Urinary bladder (tissue), 4 donors: ENCODE data around the gene ZFHX3. TPM values are rescaled to one million over a fixed set of nuclear protein-coding genes. Genes with fewer than 3 reads are reported as not detected.

Experiments used
- DNase-seq: peaks from one replicate; pipeline ENCODE4 v3.0.0-alpha.2; 2015; ENCODE audit errors: extremely low spot score
- H3K27ac ChIP-seq: one replicate; pipeline ENCODE4 v1.5.1; 2013; ENCODE audit warnings: low read depth, mild to moderate bottlenecking, moderate library complexity
- H3K36me3 ChIP-seq: one replicate; pipeline ENCODE4 v1.6.1; 2013; ENCODE audit warnings: mild to moderate bottlenecking, moderate library complexity; ENCODE audit not compliant: insufficient read depth
- H3K4me1 ChIP-seq: one replicate; pipeline ENCODE4 v1.6.1; 2013; ENCODE audit warnings: mild to moderate bottlenecking, moderate library complexity; ENCODE audit not compliant: insufficient read depth
- H3K4me3 ChIP-seq: one replicate; pipeline ENCODE4 v1.5.1; 2013; ENCODE audit warnings: low read depth, low read length
- WGBS: extraction: QIAGEN DNeasy Blood & Tissue Kit; methylation state at CpG from one replicate; pipeline ENCODE4 v1.1.7; 2013; 5-methylcytosine and 5-hydroxymethylcytosine counted together
- polyA plus RNA-seq: library from polyadenylated mRNA; stranded (reverse); fragments of 200-250 nt; gene quantifications from one replicate; pipeline ENCODE4 v1.2.3, GENCODE V29; 2013
- total RNA-seq: library from RNA; depleted of rRNA; stranded (reverse); fragments of >200 nt; gene quantifications from one replicate; pipeline ENCODE4 v1.2.3, GENCODE V29; 2014
- donor health status: healthy with polysubstance abuse.
- donor health status: healthy.

The ZFHX3 gene
- total and polyA plus RNA-seq, 2 donors, result 11.8 to 19.4 TPM

GRCh38 chr16:72878301-72879269 is 169.3 kb downstream of the ZFHX3 start:
- Histone ChIP-seq H3K4me1 (no peaks in the 10 kb centered on the region), H3K27ac (no peak overlapping the region), H3K4me3 (no peak overlapping the region), H3K36me3 (no peaks in the 10 kb centered on the region)
- WGBS, result 78% methylated on average over 19 of the region's 19 CpGs
- no peak for DNase-seq

GRCh38 chr16:72877374-72878028 is 170.4 kb downstream of the ZFHX3 start:
- peak; percentile 31 for DNase-seq
- 55% methylated on average over 12 of the region's 12 CpGs for WGBS
- no peak overlapping the region for H3K27ac ChIP-seq

GRCh38 chr16:72876981-72877373 is 171.0 kb downstream of the ZFHX3 start:
- Histone ChIP-seq H3K4me1 (no peaks in the 10 kb centered on the region), H3K27ac (peak overlapping the region; percentile 35), H3K4me3 (no peak overlapping the region), H3K36me3 (no peaks in the 10 kb centered on the region)
- no peak for DNase-seq
- WGBS, result 91% methylated on average over 9 of the region's 9 CpGs

More at GRCh38 chr16:72877374-72878028, 170.4 kb downstream of the ZFHX3 start:
- no peak overlapping the region for H3K4me3 ChIP-seq
- H3K4me1 ChIP-seq, result no peaks in the 10 kb centered on the region
- H3K36me3 ChIP-seq, result no peaks in the 10 kb centered on the region

GRCh38 chr16:72876221-72876620 is 171.7 kb downstream of the ZFHX3 start:
- no peak overlapping the region for H3K4me3 ChIP-seq
- H3K27ac ChIP-seq, result no peak overlapping the region
- H3K4me1 ChIP-seq, result no peaks in the 10 kb centered on the region
- H3K36me3 ChIP-seq, result no peaks in the 10 kb centered on the region
- DNase-seq, result no peak
- 24% methylated on average over 8 of the region's 8 CpGs for WGBS

- DNase-seq, result no peak
- H3K4me1 ChIP-seq, result no peaks in the 10 kb centered on the region
Observed at GRCh38 chr16:72875291-72876031, 172.5 kb downstream of the ZFHX3 start.

GRCh38 chr16:72873853-72874252 is 174.1 kb downstream of the ZFHX3 start:
- Histone ChIP-seq H3K4me3 (no peak overlapping the region), H3K4me1 (no peaks in the 10 kb centered on the region), H3K36me3 (no peaks in the 10 kb centered on the region), H3K27ac (no peak overlapping the region)
- DNase-seq, result no peak
- 95% methylated on average over 8 of the region's 8 CpGs for WGBS

More at GRCh38 chr16:72875291-72876031, 172.5 kb downstream of the ZFHX3 start:
- H3K36me3 ChIP-seq, result no peaks in the 10 kb centered on the region
- H3K4me3 ChIP-seq, result no peak overlapping the region
- H3K27ac ChIP-seq, result no peak overlapping the region
- 61% methylated on average over 12 of the region's 12 CpGs for WGBS

- Histone ChIP-seq H3K27ac (no peak overlapping the region), H3K4me3 (no peak overlapping the region), H3K36me3 (no peaks in the 10 kb centered on the region), H3K4me1 (no peaks in the 10 kb centered on the region)
- DNase-seq, result no peak
- 60% methylated on average over 5 of the region's 5 CpGs for WGBS
Observed at GRCh38 chr16:72873044-72873443, 174.9 kb downstream of the ZFHX3 start.

- DNase-seq, result no peak
- Histone ChIP-seq H3K4me3 (no peak overlapping the region), H3K4me1 (no peaks in the 10 kb centered on the region), H3K27ac (no peak overlapping the region), H3K36me3 (no peaks in the 10 kb centered on the region)
- 91% methylated on average over 7 of the region's 7 CpGs for WGBS
Observed at GRCh38 chr16:72865835-72866234, 182.1 kb downstream of the ZFHX3 start.

GRCh38 chr16:72865258-72865657 is 182.7 kb downstream of the ZFHX3 start:
- H3K27ac ChIP-seq, result no peak overlapping the region
- no peak for DNase-seq
- no peak overlapping the region for H3K4me3 ChIP-seq
- no peaks in the 10 kb centered on the region for H3K4me1 ChIP-seq
- 98% methylated on average over 5 of the region's 5 CpGs for WGBS
- no peaks in the 10 kb centered on the region for H3K36me3 ChIP-seq

GRCh38 chr16:72864130-72864833 is 183.6 kb downstream of the ZFHX3 start:
- Histone ChIP-seq H3K36me3 (no peaks in the 10 kb centered on the region), H3K4me3 (no peak overlapping the region), H3K4me1 (no peaks in the 10 kb centered on the region), H3K27ac (no peak overlapping the region)
- 92% methylated on average over 6 of the region's 6 CpGs for WGBS
- no peak for DNase-seq

GRCh38 chr16:72862090-72862489 is 185.8 kb downstream of the ZFHX3 start:
- no peaks in the 10 kb centered on the region for H3K4me1 ChIP-seq
- DNase-seq, result no peak
- H3K4me3 ChIP-seq, result no peak overlapping the region
- H3K36me3 ChIP-seq, result no peaks in the 10 kb centered on the region
- H3K27ac ChIP-seq, result no peak overlapping the region

GRCh38 chr16:72860726-72861562 is 187.0 kb downstream of the ZFHX3 start:
- no peaks in the 10 kb centered on the region for H3K36me3 ChIP-seq

More at GRCh38 chr16:72860726-72861562, 187.0 kb downstream of the ZFHX3 start:
- no peak for DNase-seq
- H3K4me1 ChIP-seq, result no peaks in the 10 kb centered on the region
- WGBS, result 87% methylated on average over 14 of the region's 14 CpGs
- no peak overlapping the region for H3K4me3 ChIP-seq
- no peak overlapping the region for H3K27ac ChIP-seq
